Liver (tissue), 9 donors: ENCODE data around the gene LNX1. TPM values are rescaled to one million over a fixed set of nuclear protein-coding genes. Genes with fewer than 3 reads are reported as not detected.

Experiments used
- DNase-seq: peaks from one replicate; pipeline ENCODE4 v3.0.0-alpha.2; 2017; ENCODE audit warnings: low spot score
- H3K27ac ChIP-seq, 2 donors: one replicate each; pipeline ENCODE4 v1.7.0; 2013; ENCODE audit warnings: inconsistent platforms in 2 of 2, low read length in 2 of 2, control low read depth in 1 of 2, low read depth in 1 of 2, mild to moderate bottlenecking in 1 of 2
- H3K27me3 ChIP-seq, 4 donors: one replicate each; pipeline versions ENCODE4 v1.6.1 to v1.7.0; 2013; ENCODE audit warnings: low read length in 3 of 4, inconsistent platforms in 1 of 4, mild to moderate bottlenecking in 1 of 4, moderate library complexity in 1 of 4; ENCODE audit not compliant: control insufficient read depth in 4 of 4, insufficient read depth in 4 of 4
- H3K36me3 ChIP-seq, 4 donors: one replicate each; pipeline versions ENCODE4 v1.6.1 to v1.7.0; 2013; ENCODE audit warnings: low read length in 3 of 4, mild to moderate bottlenecking in 3 of 4, low read depth in 1 of 4, moderate library complexity in 1 of 4; ENCODE audit not compliant: control insufficient read depth in 4 of 4, insufficient read depth in 3 of 4
- H3K4me1 ChIP-seq, 4 donors: one replicate each; pipeline versions ENCODE4 v1.6.1 to v1.7.0; 2013; ENCODE audit warnings: low read length in 3 of 4, mild to moderate bottlenecking in 3 of 4, moderate library complexity in 1 of 4; ENCODE audit not compliant: control insufficient read depth in 4 of 4, insufficient read depth in 4 of 4
- H3K4me3 ChIP-seq, 3 donors: one replicate each; pipeline versions ENCODE4 v1.6.1 to v1.7.0; 2013; ENCODE audit warnings: low read length in 3 of 3, control low read depth in 1 of 3, low read depth in 1 of 3, mild to moderate bottlenecking in 1 of 3
- H3K9ac ChIP-seq, 2 donors: one replicate each; pipeline ENCODE4 v1.7.0; 2013; ENCODE audit warnings: low read length in 2 of 2, mild to moderate bottlenecking in 2 of 2, moderate library complexity in 2 of 2, control low read depth in 1 of 2, low read depth in 1 of 2
- H3K9me3 ChIP-seq, 4 donors: one replicate each; pipeline versions ENCODE4 v1.6.1 to v1.7.0; 2013; ENCODE audit warnings: low read length in 3 of 4; ENCODE audit not compliant: control insufficient read depth in 4 of 4
- ATF3 ChIP-seq: IDR thresholded peaks from 2 replicates; pipeline ENCODE4 v1.6.1; 2016; ENCODE audit warnings: antibody characterized with exemption
- EGR1 ChIP-seq, 2 donors: IDR thresholded peaks; 2 replicates each; pipeline ENCODE4 v1.6.1; 2016 to 2018; ENCODE audit warnings: antibody characterized with exemption in 2 of 2, low read depth in 2 of 2
- FOXA1 ChIP-seq: IDR thresholded peaks from 2 replicates; pipeline ENCODE4 v1.6.1; 2016; ENCODE audit warnings: antibody characterized with exemption
- FOXA2 ChIP-seq: IDR thresholded peaks from 2 replicates; pipeline ENCODE4 v1.6.1; 2016; ENCODE audit warnings: antibody characterized with exemption
- GABPA ChIP-seq, 2 donors: IDR thresholded peaks in 1 of 2; conservative IDR thresholded peaks in 1 of 2; 2 replicates each; pipeline ENCODE4 v1.6.1; 2016; ENCODE audit warnings: antibody characterized with exemption in 2 of 2, mild to moderate bottlenecking in 1 of 2, moderate library complexity in 1 of 2
- HNF4G ChIP-seq: IDR thresholded peaks from 2 replicates; pipeline ENCODE4 v1.6.1; 2016; ENCODE audit warnings: antibody characterized with exemption
- JUND ChIP-seq, 2 donors: IDR thresholded peaks; 2 replicates each; pipeline ENCODE4 v1.6.1; 2016; ENCODE audit warnings: antibody characterized with exemption in 2 of 2
- MAX ChIP-seq: IDR thresholded peaks from 2 replicates; pipeline ENCODE4 v1.6.1; 2016; ENCODE audit warnings: antibody characterized with exemption
- RAD21 ChIP-seq, 2 donors: IDR thresholded peaks; 2 replicates each; pipeline ENCODE4 v1.6.1; 2016; ENCODE audit warnings: antibody characterized with exemption in 2 of 2, mild to moderate bottlenecking in 2 of 2
- REST ChIP-seq: IDR thresholded peaks from 2 replicates; pipeline ENCODE4 v1.6.1; 2016; ENCODE audit warnings: antibody characterized with exemption, mild to moderate bottlenecking
- RXRA ChIP-seq, 2 donors: IDR thresholded peaks; 2 replicates each; pipeline ENCODE4 v1.6.1; 2017 to 2018; ENCODE audit warnings: antibody characterized with exemption in 2 of 2, mild to moderate bottlenecking in 1 of 2
- TAF1 ChIP-seq: conservative IDR thresholded peaks from 2 replicates; pipeline ENCODE4 v1.6.1; 2016; ENCODE audit warnings: antibody characterized with exemption, mild to moderate bottlenecking
- YY1 ChIP-seq: IDR thresholded peaks from 2 replicates; pipeline ENCODE4 v1.6.1; 2016; ENCODE audit warnings: antibody characterized with exemption, mild to moderate bottlenecking
- ZBTB33 ChIP-seq: IDR thresholded peaks from 2 replicates; pipeline ENCODE4 v1.6.1; 2016; ENCODE audit warnings: antibody characterized with exemption
- WGBS: extraction: QIAGEN DNeasy Blood & Tissue Kit; methylation state at CpG from one replicate; pipeline ENCODE4 v1.1.7; 2013; 5-methylcytosine and 5-hydroxymethylcytosine counted together
- polyA plus RNA-seq, 2 donors: library from polyadenylated mRNA; stranded (reverse) in 1 of 2; unstranded in 1 of 2; fragments of 200-250 nt in 1 of 2; fragments of >200 nt in 1 of 2; fragmentation: Nextera tagmentation in 1 of 2; extraction: Ambion mirVana in 1 of 2; gene quantifications; one replicate each; pipeline versions ENCODE4 v1.2.1 to v1.2.3, GENCODE V29; 2013 to 2015
- total RNA-seq, 2 donors: library from RNA; depleted of rRNA; stranded (reverse); fragments of >200 nt; gene quantifications; one replicate each; pipeline ENCODE4 v1.2.3, GENCODE V29; 2014
- donor health status: healthy.
- donor health status: healthy.
- donor health status: healthy.
- donor health status: healthy.
- donor health status: healthy.

The LNX1 gene
- total and polyA plus RNA-seq, 4 donors, result 1.5 to 3.4 (median 2.3) TPM

- Histone ChIP-seq H3K4me1 (peaks cover 0 to 20% (median 10%) of the 10 kb centered on the region in 4 donors), H3K27ac (no peak overlapping the region), H3K27me3 (no peaks in the 10 kb centered on the region), H3K36me3 (peaks cover 2 to 26% (median 14%) of the 10 kb centered on the region in 4 donors), H3K4me3 (no peak overlapping the region), H3K9me3 (no peaks in the 10 kb centered on the region), H3K9ac (no peak overlapping the region)
- TF ChIP-seq RAD21 (IDR thresholded peaks at IDR 0.05) (no peak), RXRA (IDR thresholded peaks at IDR 0.05) (no peak), EGR1 (IDR thresholded peaks at IDR 0.05; ENCODE audit: low read depth in 2 of 2) (no peak), ZBTB33 (no peak), HNF4G (no peak), FOXA2 (no peak), FOXA1 (no peak), GABPA (IDR thresholded peaks at IDR 0.05 in 1 of 2, conservative IDR thresholded peaks at IDR 0.05 in 1 of 2) (no peak), TAF1 (no peak), YY1 (no peak), MAX (no peak), REST (no peak), ATF3 (no peak)
- WGBS, result 94% methylated on average over 2 of the region's 2 CpGs
- no peak for DNase-seq
Measured at GRCh38 chr4:53453385-53453784, 137.9 kb downstream of the LNX1 start.

GRCh38 chr4:53450773-53451172 is 140.5 kb downstream of the LNX1 start:
- Histone ChIP-seq H3K9ac (no peak overlapping the region), H3K4me3 (no peak overlapping the region), H3K4me1 (peaks cover 0 to 6% (median 4%) of the 10 kb centered on the region in 4 donors), H3K27me3 (no peaks in the 10 kb centered on the region), H3K36me3 (peaks cover 0 to 27% (median 16%) of the 10 kb centered on the region in 4 donors), H3K27ac (no peak overlapping the region), H3K9me3 (no peaks in the 10 kb centered on the region)
- TF ChIP-seq JUND (IDR thresholded peaks at IDR 0.05), result no peak
- WGBS, result 97% methylated on average over 3 of the region's 3 CpGs
- DNase-seq, result no peak

- Histone ChIP-seq H3K4me1 (no peaks in the 10 kb centered on the region), H3K4me3 (no peak overlapping the region), H3K27me3 (no peaks in the 10 kb centered on the region), H3K27ac (no peak overlapping the region), H3K9ac (no peak overlapping the region), H3K36me3 (peaks cover 0 to 32% (median 9%) of the 10 kb centered on the region in 4 donors), H3K9me3 (no peaks in the 10 kb centered on the region)
- 95% methylated on average over 2 of the region's 2 CpGs for WGBS
- no peak for TF ChIP-seq TAF1
- TF ChIP-seq HNF4G, result no peak
- no peak for DNase-seq
Measured at GRCh38 chr4:53444954-53445353, 146.3 kb downstream of the LNX1 start.
